ENCODE measurements around the gene MXRA7.

MXRA7 gene

GRCh38 chr17:76674600-76674999, 36.2 kb downstream of the MXRA7 start:
- H3K4me3 ChIP-seq (ENCODE audit: low read depth, low read length) = no peak overlapping the region
- no peak for TF ChIP-seq CTCF (IDR thresholded peaks at IDR 0.05; ENCODE audit: low read depth, low read length)

DNA sequence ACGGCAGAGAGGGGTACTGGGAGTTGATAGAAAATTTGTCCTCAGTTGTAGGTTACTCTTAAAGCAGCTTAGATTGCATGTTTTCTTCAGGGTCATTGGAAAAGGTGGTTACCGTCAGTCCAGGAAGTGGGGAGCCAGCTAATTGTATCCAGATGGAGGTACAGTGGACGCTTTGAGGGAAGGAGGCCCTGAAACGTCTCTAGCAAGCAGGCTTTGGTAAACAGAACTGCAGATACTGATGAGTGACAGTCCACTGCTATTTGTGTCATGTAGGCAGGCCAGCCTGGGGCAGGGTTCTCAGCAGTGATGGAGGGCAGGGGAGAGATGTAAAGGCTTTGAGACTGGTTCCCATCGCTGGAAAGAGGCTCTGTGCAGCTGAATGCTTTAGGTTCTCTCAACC, 37.0 kb downstream of the MXRA7 start:
- H3K4me3 ChIP-seq (ENCODE audit: low read depth, low read length) = no peak overlapping the region
- no peak for TF ChIP-seq CTCF (IDR thresholded peaks at IDR 0.05; ENCODE audit: low read depth, low read length)

DNA sequence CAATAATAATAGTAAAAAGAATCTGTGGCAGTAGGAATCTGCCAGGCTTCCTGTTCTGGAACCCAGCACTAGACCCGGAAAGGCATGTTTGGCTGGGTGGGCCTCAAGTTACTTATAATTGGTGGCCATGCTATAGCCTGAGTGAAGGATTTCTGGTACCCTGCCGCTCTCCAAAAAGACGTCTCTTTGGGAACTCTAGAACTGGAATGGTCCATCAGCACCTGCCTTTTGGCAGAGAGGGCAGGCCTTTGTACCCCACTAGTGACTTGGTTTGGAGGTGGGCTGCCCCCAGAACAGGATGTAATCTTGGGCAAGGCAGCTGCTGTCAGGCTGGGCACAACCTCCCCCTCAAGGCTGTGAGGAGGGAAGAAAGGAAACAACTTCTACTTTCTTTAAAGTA, 37.9 kb downstream of the MXRA7 start:
- TF ChIP-seq CTCF (IDR thresholded peaks at IDR 0.05; ENCODE audit: low read depth, low read length) = no peak
- no peak overlapping the region for H3K4me3 ChIP-seq (ENCODE audit: low read depth, low read length)

DNA sequence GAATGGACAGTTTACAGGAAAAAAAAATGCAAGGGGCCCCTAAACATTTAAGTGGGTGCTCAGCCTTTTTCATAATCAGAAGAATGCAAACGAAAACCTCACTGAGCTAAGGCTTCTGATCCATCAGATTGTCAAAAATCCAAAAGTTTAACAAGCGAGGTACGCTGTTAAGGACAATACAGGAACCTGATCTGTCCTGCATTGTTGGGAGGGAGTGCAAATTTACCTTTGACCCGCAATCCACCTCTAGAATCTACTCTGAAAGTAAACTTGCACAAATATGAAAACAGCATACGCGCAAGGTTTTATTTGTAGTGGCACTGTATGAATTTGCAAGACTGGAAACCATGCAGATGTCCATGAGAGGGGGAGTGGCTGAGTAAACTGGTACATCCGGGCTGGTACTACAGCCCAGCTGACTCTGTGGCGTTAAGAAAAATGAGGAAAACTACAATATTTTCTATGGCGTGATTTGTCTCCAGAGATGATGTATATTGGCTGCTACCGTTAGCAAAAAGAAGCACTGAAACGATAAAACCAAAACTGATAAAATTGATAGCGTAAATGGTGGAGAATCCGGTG, 38.4 kb downstream of the MXRA7 start:
- peak overlapping the region; percentile 69 for H3K4me3 ChIP-seq (ENCODE audit: low read depth, low read length)
- TF ChIP-seq CTCF (IDR thresholded peaks at IDR 0.05; ENCODE audit: low read depth, low read length) = no peak

- no peak for TF ChIP-seq CTCF (IDR thresholded peaks at IDR 0.05; ENCODE audit: low read depth, low read length)
- peak overlapping the region; percentile 69 for H3K4me3 ChIP-seq (ENCODE audit: low read depth, low read length)
Observed at GRCh38 chr17:76671912-76672262, 38.9 kb downstream of the MXRA7 start.

DNA sequence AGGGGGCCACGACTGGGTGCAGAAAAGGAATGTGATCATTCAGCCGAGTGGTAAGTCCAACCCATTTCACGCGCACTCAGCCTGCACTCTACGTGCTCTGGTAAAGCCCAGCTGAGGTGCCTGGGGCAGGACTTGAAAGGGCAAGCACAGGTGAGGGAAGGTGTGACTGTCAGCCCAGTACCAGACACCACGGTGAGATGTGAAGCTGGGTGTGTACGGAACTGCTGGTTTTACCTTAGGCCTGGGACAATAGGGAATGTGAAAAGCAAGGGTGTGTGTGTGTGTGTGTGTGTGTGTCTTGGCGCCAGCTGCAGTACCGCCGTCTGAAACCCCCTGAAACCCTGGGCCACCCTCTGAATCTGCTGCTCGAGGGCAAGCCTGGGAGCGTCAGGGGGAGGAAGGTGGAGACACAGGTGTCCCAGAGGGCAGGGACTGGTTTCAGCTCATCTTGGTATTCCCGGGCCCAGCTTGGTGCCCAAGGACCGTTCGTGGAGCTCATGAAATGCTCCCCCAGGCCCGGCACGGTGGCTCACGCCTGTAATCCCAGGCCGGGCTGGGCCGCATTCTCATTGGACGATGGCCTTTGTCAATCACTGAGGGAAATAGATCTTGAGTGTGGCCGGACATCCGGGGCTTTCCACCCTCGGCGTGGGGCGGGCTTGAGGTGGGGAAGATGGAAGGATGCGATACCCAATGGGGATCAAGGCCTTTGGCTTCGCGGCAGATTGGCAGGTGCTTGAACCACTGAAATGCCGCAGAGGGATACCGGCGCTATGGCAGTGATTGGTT, 39.4 kb downstream of the MXRA7 start:
- H3K4me3 ChIP-seq (ENCODE audit: low read depth, low read length) = peak overlapping the region; percentile 69
- no peak for TF ChIP-seq CTCF (IDR thresholded peaks at IDR 0.05; ENCODE audit: low read depth, low read length)

DNA sequence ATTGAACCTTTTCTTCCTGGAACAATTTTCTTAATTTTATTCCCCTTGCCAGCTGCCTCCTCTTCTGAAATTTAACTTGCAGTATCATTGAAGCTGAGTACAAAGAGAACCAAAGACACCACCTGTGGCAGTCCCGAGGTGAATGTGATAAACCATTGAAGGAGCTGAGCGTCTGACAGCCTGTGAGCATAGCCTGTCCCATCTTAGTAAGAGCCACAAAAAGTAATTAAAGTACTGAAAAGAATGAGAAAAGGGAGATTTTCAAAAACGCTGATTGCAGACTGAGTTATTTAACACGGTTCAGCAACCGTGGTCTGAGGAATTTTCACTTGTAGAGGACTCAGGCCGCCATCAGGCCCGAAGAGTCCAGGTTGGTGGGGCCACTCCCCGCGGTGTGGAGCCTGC, 40.0 kb downstream of the MXRA7 start:
- TF ChIP-seq CTCF (IDR thresholded peaks at IDR 0.05; ENCODE audit: low read depth, low read length) = no peak
- H3K4me3 ChIP-seq (ENCODE audit: low read depth, low read length) = no peak overlapping the region
